CD4-positive, alpha-beta T cell (primary cell): Measurements from ENCODE around the gene SPACA6. TPM values are rescaled to one million over a fixed set of nuclear protein-coding genes. Genes with fewer than 3 reads are reported as not detected.

Experiments
- ATAC-seq: fragments of 200-7000 bp; cut with Tn5 transposase; one replicate; pipeline ENCODE4 v1.10.0; 2022; ENCODE audit warnings: mild to moderate bottlenecking; ENCODE audit not compliant: poor library complexity
- CTCF ChIA-PET: fragments of 350-600 bp; sonication (Branson Sonifier 250); formaldehyde crosslinking; loops from one replicate; lab custom pipeline; 2021; ENCODE audit warnings: antibody characterized with exemption, inconsistent platforms; lab: Charles Lee
- POLR2A ChIA-PET: fragments of 350-600 bp; sonication (Branson Sonifier 250); formaldehyde crosslinking; loops from one replicate; lab custom pipeline; 2021; ENCODE audit warnings: antibody characterized with exemption, inconsistent platforms; lab: Charles Lee
- DNase-seq, 14 experiments: peaks; one replicate each; pipeline ENCODE4 v3.0.0-alpha.2; 2013 to 2020; ENCODE audit warnings: mixed read lengths in 2 of 14
- H3K27ac ChIP-seq, 2 donors: one replicate each; pipeline versions ENCODE4 v1.5.1 to v1.7.0; 2013; ENCODE audit warnings: low read length in 2 of 2, low read depth in 1 of 2, mild to moderate bottlenecking in 1 of 2
- H3K27me3 ChIP-seq, 2 experiments: 1 replicate in 1 of 2; 2 replicates in 1 of 2; pipeline versions ENCODE4 v1.6.1 to v1.7.0; 2013; ENCODE audit warnings: low read length in 2 of 2, control low read depth in 1 of 2, mild to moderate bottlenecking in 1 of 2, moderate library complexity in 1 of 2; ENCODE audit not compliant: insufficient read depth in 2 of 2, control insufficient read depth in 1 of 2
- H3K36me3 ChIP-seq: one replicate; pipeline ENCODE4 v1.6.1; 2013; ENCODE audit warnings: low read length, control low read depth; ENCODE audit not compliant: insufficient read depth
- H3K4me1 ChIP-seq: one replicate; pipeline ENCODE4 v1.6.1; 2013; ENCODE audit warnings: low read length, control low read depth; ENCODE audit not compliant: insufficient read depth
- H3K4me3 ChIP-seq: one replicate; pipeline ENCODE4 v1.5.1; 2013; ENCODE audit warnings: mild to moderate bottlenecking, low read length, moderate library complexity
- H3K9me3 ChIP-seq, 2 experiments: 1 replicate in 1 of 2; 2 replicates in 1 of 2; pipeline versions ENCODE4 v1.6.1 to v1.7.0; 2013; ENCODE audit warnings: low read length in 2 of 2, mild to moderate bottlenecking in 2 of 2, control low read depth in 1 of 2, moderate library complexity in 1 of 2; ENCODE audit not compliant: control insufficient read depth in 1 of 2, insufficient read depth in 1 of 2
- H3K27ac Mint-ChIP-seq: one replicate; pipeline ENCODE4 v1.8.0; 2020; ENCODE audit warnings: mixed read lengths
- H3K27me3 Mint-ChIP-seq: one replicate; pipeline ENCODE4 v1.8.0; 2021; ENCODE audit warnings: mixed read lengths
- H3K36me3 Mint-ChIP-seq: one replicate; pipeline ENCODE4 v1.8.0; 2021; ENCODE audit warnings: low read depth, mixed read lengths
- H3K4me1 Mint-ChIP-seq: one replicate; pipeline ENCODE4 v1.8.0; 2021; ENCODE audit warnings: low read depth, mixed read lengths
- H3K4me3 Mint-ChIP-seq: one replicate; pipeline ENCODE4 v1.8.0; 2020; ENCODE audit warnings: mild to moderate bottlenecking, mixed read lengths
- H3K9me3 Mint-ChIP-seq: one replicate; pipeline ENCODE4 v1.8.0; 2020; ENCODE audit warnings: mixed read lengths
- intact Hi-C, 2 experiments: fragments of 100-400 bp; cut with DNase I in 1 of 2; cut with micrococcal nuclease in 1 of 2; formaldehyde crosslinking; loops; one replicate each; pipeline versions ENCODE4 v1.15.1 to v1.9.0; 2023 to 2025; cut with DNase I, micrococcal nuclease
- total RNA-seq, 174 experiments: library from RNA in 2 of 174; stranded (reverse) in 2 of 174; gene quantifications; one replicate each; pipeline ENCODE4 v1.2.3 and lab custom pipeline; 2021 to 2026
- TF ChIP-seq, protein P1 (sequence below): fragments of 200-600 bp; IDR thresholded peaks from one replicate; pipeline ENCODE4 v1.8.0; 2022; ENCODE audit warnings: antibody characterized with exemption, mild to moderate bottlenecking

SPACA6 gene
- total RNA-seq, 2 experiments from 2014 or later, result 2.8 to 3.6 TPM

DNA sequence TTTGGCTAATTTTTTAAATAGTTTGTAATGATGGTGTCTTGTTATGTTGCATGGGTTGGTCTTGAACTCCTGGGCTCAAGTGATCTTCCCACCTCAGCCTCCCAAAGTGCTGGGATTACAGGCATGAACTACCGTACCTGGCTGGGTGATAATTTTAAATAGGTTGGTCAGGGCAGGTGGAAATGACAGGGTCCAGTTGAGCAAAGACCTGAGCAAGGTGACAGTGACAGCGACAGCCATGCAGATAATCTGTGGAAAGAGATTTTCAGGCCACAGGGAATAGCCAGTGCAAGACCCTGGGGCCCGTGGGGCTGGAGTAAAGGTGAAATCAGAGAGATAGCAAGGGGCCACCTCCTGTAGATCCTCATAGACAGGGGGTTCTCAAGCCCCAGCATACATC, 3.5 kb downstream of the SPACA6 start:
- Mint-ChIP-seq H3K27me3 (no peaks in the 10 kb centered on the region), H3K9me3 (no peaks in the 10 kb centered on the region), H3K4me3 (no peak overlapping the region), H3K4me1 (peaks cover 4% of the 10 kb centered on the region), H3K36me3 (peaks cover 4% of the 10 kb centered on the region), H3K27ac (no peak overlapping the region)
- TF ChIP-seq, protein P1, sequence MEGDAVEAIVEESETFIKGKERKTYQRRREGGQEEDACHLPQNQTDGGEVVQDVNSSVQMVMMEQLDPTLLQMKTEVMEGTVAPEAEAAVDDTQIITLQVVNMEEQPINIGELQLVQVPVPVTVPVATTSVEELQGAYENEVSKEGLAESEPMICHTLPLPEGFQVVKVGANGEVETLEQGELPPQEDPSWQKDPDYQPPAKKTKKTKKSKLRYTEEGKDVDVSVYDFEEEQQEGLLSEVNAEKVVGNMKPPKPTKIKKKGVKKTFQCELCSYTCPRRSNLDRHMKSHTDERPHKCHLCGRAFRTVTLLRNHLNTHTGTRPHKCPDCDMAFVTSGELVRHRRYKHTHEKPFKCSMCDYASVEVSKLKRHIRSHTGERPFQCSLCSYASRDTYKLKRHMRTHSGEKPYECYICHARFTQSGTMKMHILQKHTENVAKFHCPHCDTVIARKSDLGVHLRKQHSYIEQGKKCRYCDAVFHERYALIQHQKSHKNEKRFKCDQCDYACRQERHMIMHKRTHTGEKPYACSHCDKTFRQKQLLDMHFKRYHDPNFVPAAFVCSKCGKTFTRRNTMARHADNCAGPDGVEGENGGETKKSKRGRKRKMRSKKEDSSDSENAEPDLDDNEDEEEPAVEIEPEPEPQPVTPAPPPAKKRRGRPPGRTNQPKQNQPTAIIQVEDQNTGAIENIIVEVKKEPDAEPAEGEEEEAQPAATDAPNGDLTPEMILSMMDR, result no peak
- Histone ChIP-seq H3K4me1 (peaks cover 3% of the 10 kb centered on the region), H3K9me3 (no peaks in the 10 kb centered on the region), H3K36me3 (no peaks in the 10 kb centered on the region), H3K4me3 (no peak overlapping the region), H3K27ac (no peak overlapping the region), H3K27me3 (no peaks in the 10 kb centered on the region)
- ATAC-seq, result no peak
- intact Hi-C loops, result loop anchor here in 1 of 2 experiments (10.0 kb wide), 1 partner anchor 892 kb away; no protein-coding TSS in a partner anchor
- no peak for DNase-seq
- POLR2A ChIA-PET, result no interaction called here
- CTCF ChIA-PET, result no interaction called here

DNA sequence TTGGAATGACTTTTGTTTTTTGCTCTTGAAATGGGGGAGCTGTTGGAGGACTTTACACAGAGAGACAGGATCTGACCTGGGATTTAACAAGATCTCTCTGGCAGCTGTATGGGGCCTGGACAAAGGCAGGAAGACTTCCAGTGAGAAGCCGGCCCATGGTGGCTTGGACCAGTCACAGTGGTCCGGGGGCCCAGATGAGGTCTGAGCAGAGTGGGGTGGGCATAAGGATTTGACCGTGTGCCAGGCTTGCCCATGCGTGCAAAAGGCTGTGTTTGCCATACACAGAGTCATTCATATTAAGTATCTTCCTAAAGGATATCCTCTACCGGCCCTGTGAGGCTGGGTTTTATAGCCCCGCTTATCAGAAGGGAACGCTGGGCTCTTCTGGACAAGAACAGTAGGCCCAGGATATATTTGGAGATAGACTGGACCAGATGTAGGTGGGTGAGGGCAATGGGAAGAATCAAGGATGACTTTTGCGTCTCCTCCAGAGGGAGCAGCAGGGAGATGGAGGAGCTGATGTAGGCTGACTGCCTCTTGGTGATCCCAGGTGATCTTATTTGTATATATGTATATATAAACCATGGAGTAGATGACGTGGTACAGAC, 4.1 kb downstream of the SPACA6 start:
- no peak for ATAC-seq
- no peak overlapping the region for H3K27ac Mint-ChIP-seq
- CTCF ChIA-PET, result no interaction called here

DNA sequence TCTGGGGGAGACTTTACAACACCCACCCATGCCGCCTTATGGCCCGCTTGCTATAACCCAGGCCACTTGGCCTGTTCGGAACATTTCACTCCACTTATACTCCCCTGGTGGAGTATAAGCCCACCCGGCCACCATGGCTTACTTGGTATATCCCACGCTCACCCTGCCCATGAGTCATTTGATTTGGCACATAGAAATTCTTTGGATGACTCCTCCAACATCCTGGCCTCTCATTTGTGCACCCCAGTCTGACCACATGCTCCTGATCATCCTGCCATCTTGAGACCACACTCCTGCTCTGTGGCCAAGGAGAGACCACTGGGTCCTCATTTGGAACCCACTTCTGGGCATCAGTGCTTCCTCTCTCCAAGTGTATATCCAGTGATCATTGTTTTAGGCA, 5.2 kb downstream of the SPACA6 start:
- TF ChIP-seq, protein P1, result no peak
- ATAC-seq, result no peak
- Mint-ChIP-seq H3K4me3 (no peak overlapping the region), H3K9me3 (no peaks in the 10 kb centered on the region), H3K27ac (no peak overlapping the region), H3K36me3 (peaks cover 4% of the 10 kb centered on the region), H3K4me1 (peaks cover 18% of the 10 kb centered on the region), H3K27me3 (no peaks in the 10 kb centered on the region)
- Histone ChIP-seq H3K9me3 (peaks cover 0 to 8% of the 10 kb centered on the region in 2 experiments), H3K4me1 (peaks cover 13% of the 10 kb centered on the region), H3K27ac (no peak overlapping the region), H3K4me3 (no peak overlapping the region), H3K36me3 (no peaks in the 10 kb centered on the region), H3K27me3 (no peaks in the 10 kb centered on the region)
- DNase-seq, result no peak
- ChIA-PET CTCF (no interaction called here), POLR2A (interaction anchor here (1.3 kb wide), 1 partner anchor 9 kb away, joined by 4 read pairs; no protein-coding TSS in a partner anchor)
- intact Hi-C loops, result loop anchor here in 1 of 2 experiments (10.0 kb wide), 1 partner anchor 893 kb away; no protein-coding TSS in a partner anchor

More for the DNA sequence above, 4.1 kb downstream of the SPACA6 start:
- H3K27ac ChIP-seq, result no peak overlapping the region
- H3K4me1 Mint-ChIP-seq, result peaks cover 8% of the 10 kb centered on the region
- TF ChIP-seq, protein P1, result no peak
- intact Hi-C loops, result loop anchor here in 1 of 2 experiments (10.0 kb wide), 1 partner anchor 892 kb away; no protein-coding TSS in a partner anchor
- DNase-seq, result no peak
- no peaks in the 10 kb centered on the region for H3K9me3 Mint-ChIP-seq
- H3K36me3 ChIP-seq, result no peaks in the 10 kb centered on the region
- H3K4me3 Mint-ChIP-seq, result no peak overlapping the region
- H3K27me3 ChIP-seq, result no peaks in the 10 kb centered on the region
- H3K9me3 ChIP-seq, result no peaks in the 10 kb centered on the region
- peaks cover 3% of the 10 kb centered on the region for H3K4me1 ChIP-seq
- POLR2A ChIA-PET, result no interaction called here
- no peaks in the 10 kb centered on the region for H3K27me3 Mint-ChIP-seq
- H3K4me3 ChIP-seq, result no peak overlapping the region
- H3K36me3 Mint-ChIP-seq, result peaks cover 4% of the 10 kb centered on the region
